BJ (cell line): ENCODE measurements around the gene IFIT2. TPM values are rescaled to one million over a fixed set of nuclear protein-coding genes. Genes with fewer than 3 reads are reported as not detected.
"Not testable (repeated sequence)": the region's sequence is repeated elsewhere in the genome, so short reads cannot be mapped to it uniquely, and the experiment has no call there.

Experiments used
- CTCF ChIA-PET: fragments of 350-600 bp; formaldehyde crosslinking; extraction: SDS; loops from one replicate; lab custom pipeline; 2021; ENCODE audit warnings: antibody characterized with exemption, inconsistent platforms; lab: Yijun Ruan, JAX
- POLR2A ChIA-PET: fragments of 300-600 bp; sonication (Branson Sonifier 250); formaldehyde crosslinking; extraction: SDS; loops from one replicate; lab custom pipeline; 2021; ENCODE audit warnings: antibody characterized with exemption; lab: Charles Lee
- DNase-seq: peaks from one replicate; pipeline ENCODE4 v3.0.0-alpha.2; 2011; ENCODE audit warnings: low read depth
- H3K27me3 ChIP-seq: 2 replicates; pipeline ENCODE4 v1.6.0; 2011; ENCODE audit warnings: low read length; ENCODE audit not compliant: control insufficient read depth, insufficient read depth
- H3K36me3 ChIP-seq: 2 replicates; pipeline ENCODE4 v1.5.1; 2011; ENCODE audit warnings: low read length; ENCODE audit not compliant: control insufficient read depth, insufficient read depth
- H3K4me3 ChIP-seq: 2 replicates; pipeline ENCODE4 v1.5.1; 2011; ENCODE audit warnings: low read depth, mild to moderate bottlenecking, control low read depth, low read length
- CTCF ChIP-seq: IDR thresholded peaks from 2 replicates; pipeline ENCODE4 v1.5.1; 2011; ENCODE audit warnings: low read depth, mild to moderate bottlenecking, control low read depth, inconsistent platforms, low read length, moderate library complexity; ENCODE audit not compliant: insufficient read depth
- polyA plus RNA-seq: library from polyadenylated mRNA; depleted of rRNA; stranded (reverse); fragments of >200 nt; gene quantifications from 2 replicates; pipeline ENCODE4 v1.2.3, GENCODE V29; 2011

The IFIT2 gene
- polyA plus RNA-seq, 1 experiment: 6.2 TPM

- POLR2A ChIA-PET: no interaction called here
- Histone ChIP-seq H3K4me3 (no peak overlapping the region), H3K36me3 (0 out of 2 replicates have a peak, but pooled peaks cover 1% of the 10 kb centered on the region), H3K27me3 (no peaks in the 10 kb centered on the region)
- TF ChIP-seq CTCF: no peak
- no peak for DNase-seq
- CTCF ChIA-PET: no interaction called here
These were observed 7.6 kb downstream of the IFIT2 start for GRCh38 chr10:89309156-89310055.

- no peak for TF ChIP-seq CTCF
- no peak overlapping the region for H3K4me3 ChIP-seq
- CTCF ChIA-PET: no interaction called here
- 0 out of 2 replicates have a peak, but pooled peaks cover 1% of the 10 kb centered on the region for H3K36me3 ChIP-seq
- no peak for DNase-seq
- POLR2A ChIA-PET: no interaction called here
- H3K27me3 ChIP-seq: no peaks in the 10 kb centered on the region
These were observed 8.4 kb downstream of the IFIT2 start for GRCh38 chr10:89310056-89310893.

GRCh38 chr10:89312973-89313372, 11.1 kb downstream of the IFIT2 start:
- TF ChIP-seq CTCF: no peak
- H3K4me3 ChIP-seq: no peak overlapping the region
- no peaks in the 10 kb centered on the region for H3K27me3 ChIP-seq
- ChIA-PET POLR2A (no interaction called here), CTCF (no interaction called here)
- no peak for DNase-seq
- H3K36me3 ChIP-seq: no peaks in the 10 kb centered on the region

GRCh38 chr10:89314676-89315075, 12.8 kb downstream of the IFIT2 start:
- CTCF ChIA-PET: no interaction called here
- H3K36me3 ChIP-seq: no peaks in the 10 kb centered on the region
- no peaks in the 10 kb centered on the region for H3K27me3 ChIP-seq
- POLR2A ChIA-PET: no interaction called here
- DNase-seq: no peak
- TF ChIP-seq CTCF: no peak
- H3K4me3 ChIP-seq: no peak overlapping the region

- DNase-seq, H3K4me3 ChIP-seq, H3K27me3 ChIP-seq, POLR2A ChIA-PET, CTCF ChIA-PET, H3K36me3 ChIP-seq: not testable (repeated sequence)
These were observed 16.2 kb downstream of the IFIT2 start for GRCh38 chr10:89318047-89318446.

- H3K27me3 ChIP-seq, H3K36me3 ChIP-seq, POLR2A ChIA-PET, CTCF ChIA-PET, H3K4me3 ChIP-seq, DNase-seq: not testable (repeated sequence)
These were observed 23.2 kb downstream of the IFIT2 start for GRCh38 chr10:89325081-89325480.

- H3K4me3 ChIP-seq, POLR2A ChIA-PET, CTCF ChIA-PET, H3K36me3 ChIP-seq, H3K27me3 ChIP-seq, DNase-seq: not testable (repeated sequence)
These were observed 24.0 kb downstream of the IFIT2 start for GRCh38 chr10:89325856-89326255.
